ENCODE data around the gene HOTAIR.
A peak's percentile ranks its signal among the peaks of the same experiment; 100 is the strongest.

The HOTAIR gene

DNA sequence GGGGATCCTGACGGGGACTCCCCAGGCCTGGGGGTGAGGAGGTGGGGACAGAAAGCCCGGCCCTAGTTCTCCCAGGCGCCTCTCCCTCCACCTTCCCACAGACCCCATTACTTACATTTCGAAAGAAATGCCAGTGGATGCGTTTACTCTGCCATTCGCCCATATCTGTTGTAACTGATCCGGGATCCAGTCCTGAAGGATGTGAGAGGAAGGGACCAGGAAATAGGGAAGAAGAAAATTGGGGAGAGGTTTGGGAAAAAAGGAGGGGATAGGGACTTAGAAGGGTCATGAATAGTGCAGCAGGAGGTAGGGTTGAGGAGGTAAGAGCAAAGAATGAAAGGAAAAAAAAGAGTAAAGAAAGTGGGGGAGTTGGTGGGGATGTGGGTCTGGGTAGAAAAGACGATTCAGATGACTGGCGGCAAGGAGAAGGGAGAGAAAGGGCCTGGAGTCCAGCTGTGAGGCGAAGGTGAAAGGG lies 18.9 kb downstream of the HOTAIR start:
- DNase-seq: no peak

GRCh38 chr12:53955036-53955775 lies 19.5 kb downstream of the HOTAIR start:
- no peak for DNase-seq

DNA sequence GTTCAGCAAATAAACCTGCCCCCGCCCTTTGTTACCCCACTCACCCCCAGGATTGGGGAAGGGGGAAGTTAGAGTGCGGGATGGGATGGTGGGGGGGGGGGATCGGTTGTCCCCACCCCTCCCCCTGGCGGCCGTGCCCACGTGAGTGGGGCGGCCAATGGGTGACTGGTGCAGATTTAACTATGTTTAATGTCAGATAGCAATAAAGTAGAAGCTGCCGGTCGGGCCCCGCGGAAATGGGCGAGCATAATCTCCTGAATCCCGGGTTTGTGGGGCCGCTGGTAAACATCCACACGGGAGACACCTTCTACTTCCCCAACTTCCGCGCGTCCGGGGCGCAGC lies 20.1 kb downstream of the HOTAIR start, which contains the start of gene HOXC12:
Gene HOXC12 (plus strand): TSS at position 210 of the 342 bp plus-strand sequence. CDS start 27 bp downstream, at position 237.
- DNase-seq: no peak

DNA sequence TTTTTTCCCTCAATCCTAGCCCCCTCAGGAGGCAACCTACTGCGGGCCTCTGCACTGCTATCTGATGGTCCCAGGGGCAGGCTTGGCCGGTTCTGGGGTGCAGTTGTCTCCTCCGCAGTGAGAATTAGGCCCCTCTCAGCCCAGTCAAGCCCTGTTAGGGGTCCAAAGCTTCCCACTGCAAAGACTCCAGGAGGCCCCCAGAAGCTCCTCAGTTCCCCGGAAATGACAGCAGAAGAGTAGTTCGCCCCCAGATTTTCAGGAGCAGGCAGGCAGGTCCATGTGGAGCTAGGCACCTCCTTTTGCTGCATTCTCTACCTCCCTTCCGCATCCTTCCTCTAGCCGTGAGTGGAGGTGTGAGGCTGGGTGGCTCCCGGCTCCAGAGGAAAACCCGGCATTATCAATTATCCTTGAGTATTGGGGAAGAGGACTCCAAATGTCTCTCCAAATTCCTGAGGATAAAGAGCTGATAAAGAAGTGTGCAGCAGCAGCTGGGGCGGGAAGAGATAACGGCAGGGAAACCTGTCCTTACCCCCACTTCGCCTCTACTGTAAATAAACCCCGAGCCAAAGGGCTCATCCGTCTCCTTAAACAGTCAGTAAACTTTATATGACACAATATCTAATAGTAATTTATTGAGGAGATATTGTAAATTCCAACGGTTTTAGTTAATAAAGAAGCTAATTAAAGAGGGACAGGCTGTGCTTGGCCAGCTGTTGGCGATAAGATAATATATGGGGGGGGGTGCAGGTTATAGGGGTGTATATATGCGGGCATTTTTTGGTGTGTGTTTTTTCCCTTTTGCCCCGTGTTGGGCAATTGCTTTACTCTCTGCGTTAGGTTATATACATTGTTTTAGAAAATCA lies 20.7 kb downstream of the HOTAIR start:
- DNase-seq: no peak

DNA sequence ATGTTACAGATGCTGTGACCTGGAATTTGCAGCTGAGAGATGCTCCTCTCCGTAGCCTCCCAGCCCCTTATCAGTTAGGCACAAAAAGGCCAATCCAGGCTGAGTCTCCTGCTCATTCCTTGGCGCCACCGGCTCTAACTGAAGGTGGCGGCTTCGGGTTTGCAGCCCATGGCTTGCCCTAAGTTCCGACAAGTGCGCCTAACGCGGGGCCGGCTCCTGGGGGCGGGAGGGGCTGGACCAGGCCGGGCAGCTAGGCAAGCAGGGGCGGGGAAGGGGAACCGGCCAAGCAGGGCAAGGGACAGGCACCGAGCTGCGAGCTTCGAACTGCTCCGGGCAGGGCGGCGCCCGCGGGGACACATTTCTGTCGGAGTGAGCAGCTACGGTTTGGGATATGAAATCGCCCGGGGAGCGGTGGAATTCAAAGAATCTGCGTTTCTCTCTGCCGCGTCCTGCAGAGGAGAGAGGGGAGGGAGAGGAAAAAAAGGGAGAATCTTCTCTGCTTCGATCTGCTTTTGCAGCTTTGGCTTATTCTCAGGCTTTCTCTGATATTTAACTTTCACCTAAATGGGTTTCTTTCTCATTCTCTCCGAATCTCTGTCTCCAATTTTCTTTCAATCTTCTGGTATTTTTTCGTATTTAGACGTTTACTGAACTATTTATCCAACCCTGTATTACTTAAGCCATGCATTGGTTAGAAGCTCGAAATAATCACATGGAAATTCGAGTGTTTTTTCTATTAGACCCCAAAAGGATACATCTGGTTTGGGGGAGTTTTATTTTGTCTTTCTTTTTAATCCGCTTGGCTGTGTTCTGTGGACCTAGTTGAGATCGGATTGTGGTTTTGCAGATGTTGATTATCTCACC lies 21.7 kb downstream of the HOTAIR start:
- DNase-seq: no peak

DNA sequence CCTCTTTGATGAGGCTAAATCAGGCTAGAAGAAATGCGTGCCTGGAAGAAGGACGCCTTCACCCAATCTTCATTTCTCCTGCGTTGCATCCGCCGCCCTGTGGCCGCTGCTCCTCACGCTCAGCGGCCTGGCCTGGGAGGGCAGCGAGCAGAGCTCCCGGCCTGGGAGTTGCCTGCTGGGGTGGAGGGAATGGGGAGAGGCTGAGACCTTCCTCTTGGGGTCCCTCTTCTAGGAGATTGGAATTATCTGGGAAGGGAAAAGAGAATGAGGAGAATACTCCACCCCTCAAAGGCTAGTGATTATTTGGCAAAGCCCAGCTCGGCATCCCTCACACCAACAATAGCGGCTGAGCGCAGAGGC lies 22.4 kb downstream of the HOTAIR start:
- DNase-seq: no peak

DNA sequence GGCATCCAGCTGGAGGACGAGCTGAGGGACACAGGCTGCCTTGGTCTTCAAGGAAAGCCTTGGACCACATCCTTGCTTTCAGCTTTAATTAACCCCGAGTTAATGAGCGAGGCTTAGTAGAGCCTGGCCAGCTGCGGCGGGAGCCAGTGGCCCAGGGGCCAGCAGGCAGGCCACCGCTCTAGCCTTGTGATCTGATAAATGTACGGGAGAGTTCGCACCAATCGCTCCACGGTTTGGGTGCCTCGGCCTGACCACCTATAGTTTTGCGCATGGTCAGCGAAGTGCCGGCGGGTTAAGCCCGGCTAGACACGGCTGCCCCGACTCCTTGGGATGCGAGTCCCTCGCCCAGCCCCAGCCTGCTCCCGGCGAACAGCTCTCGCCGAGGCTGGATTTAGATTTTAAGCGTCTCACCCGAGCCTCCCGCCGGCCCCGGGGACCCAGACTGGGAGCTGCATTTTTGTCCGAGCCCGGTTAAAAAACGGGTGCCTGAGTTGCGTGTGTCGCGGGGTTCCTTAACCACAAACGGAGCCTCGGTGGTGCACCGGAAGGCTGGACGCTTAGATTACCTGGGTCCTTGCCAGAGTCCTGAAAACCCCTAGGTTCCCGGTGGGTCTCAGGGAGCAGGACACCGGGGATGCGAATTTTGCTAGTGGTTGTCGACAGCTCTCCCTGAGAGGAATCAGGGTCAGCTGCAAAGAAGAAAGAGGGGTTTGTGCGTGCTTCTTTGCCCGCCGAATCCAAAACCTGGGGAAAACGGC lies 23.0 kb downstream of the HOTAIR start:
- no peak for DNase-seq

- DNase-seq: no peak
Observed at GRCh38 chr12:53950789-53951576, 23.8 kb downstream of the HOTAIR start.

- no peak for DNase-seq
Observed at GRCh38 chr12:53950437-53950773, 24.3 kb downstream of the HOTAIR start.

GRCh38 chr12:53949631-53950436 lies 24.9 kb downstream of the HOTAIR start:
- peak; percentile 15 for DNase-seq

GRCh38 chr12:53948650-53949593 lies 25.8 kb downstream of the HOTAIR start:
- no peak for DNase-seq

GRCh38 chr12:53947743-53948142 lies 27.0 kb downstream of the HOTAIR start:
- no peak for DNase-seq

GRCh38 chr12:53944907-53945847 lies 29.6 kb downstream of the HOTAIR start:
- no peak for DNase-seq

DNA sequence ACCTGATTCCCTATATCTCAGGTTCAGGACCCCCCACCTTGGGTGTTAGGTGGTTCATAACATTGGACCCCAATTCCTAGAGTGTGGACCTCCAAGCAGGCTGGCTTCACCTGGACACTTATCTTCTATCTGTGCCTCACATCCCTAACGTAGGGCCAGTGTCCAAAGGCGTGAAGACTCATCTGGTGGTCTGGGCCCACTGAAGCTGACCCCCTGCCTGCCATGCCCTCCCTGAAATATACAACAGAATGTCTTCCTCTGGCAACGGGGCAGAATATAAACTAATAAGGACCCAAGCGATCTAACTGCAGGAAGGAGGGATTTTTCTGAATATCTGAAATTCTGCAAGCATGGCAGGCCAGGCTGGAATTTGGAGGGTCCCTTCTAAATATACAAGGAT lies 30.5 kb downstream of the HOTAIR start:
- no peak for DNase-seq

DNA sequence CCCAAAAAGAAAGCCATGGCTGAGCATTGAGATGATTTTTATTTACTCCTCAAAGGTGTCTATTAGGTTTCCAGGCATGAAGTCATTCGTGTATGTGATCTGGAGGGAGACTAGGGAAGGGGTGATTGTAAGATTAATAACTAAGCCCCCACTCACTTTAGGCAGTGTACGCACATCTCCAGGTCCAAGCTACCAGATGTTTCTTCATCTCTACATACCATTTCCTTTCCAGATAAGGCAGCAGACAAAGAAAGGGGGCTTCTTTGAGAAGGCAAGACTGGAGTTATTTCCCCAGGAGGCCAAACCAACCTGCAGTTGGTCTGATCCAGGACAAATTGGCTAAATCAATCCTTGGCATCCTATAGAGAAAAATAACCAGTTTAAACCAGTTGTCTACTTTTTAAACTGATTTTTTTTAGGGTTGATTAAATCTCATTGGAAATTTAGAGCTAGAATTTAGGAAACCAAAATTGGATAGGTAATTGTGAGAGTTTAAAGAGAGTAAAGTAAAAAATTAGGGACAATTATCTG lies 32.2 kb downstream of the HOTAIR start:
- DNase-seq: no peak

GRCh38 chr12:53941750-53942149 lies 33.0 kb downstream of the HOTAIR start:
- DNase-seq: no peak

GRCh38 chr12:53941187-53941586 lies 33.6 kb downstream of the HOTAIR start:
- no peak for DNase-seq

DNA sequence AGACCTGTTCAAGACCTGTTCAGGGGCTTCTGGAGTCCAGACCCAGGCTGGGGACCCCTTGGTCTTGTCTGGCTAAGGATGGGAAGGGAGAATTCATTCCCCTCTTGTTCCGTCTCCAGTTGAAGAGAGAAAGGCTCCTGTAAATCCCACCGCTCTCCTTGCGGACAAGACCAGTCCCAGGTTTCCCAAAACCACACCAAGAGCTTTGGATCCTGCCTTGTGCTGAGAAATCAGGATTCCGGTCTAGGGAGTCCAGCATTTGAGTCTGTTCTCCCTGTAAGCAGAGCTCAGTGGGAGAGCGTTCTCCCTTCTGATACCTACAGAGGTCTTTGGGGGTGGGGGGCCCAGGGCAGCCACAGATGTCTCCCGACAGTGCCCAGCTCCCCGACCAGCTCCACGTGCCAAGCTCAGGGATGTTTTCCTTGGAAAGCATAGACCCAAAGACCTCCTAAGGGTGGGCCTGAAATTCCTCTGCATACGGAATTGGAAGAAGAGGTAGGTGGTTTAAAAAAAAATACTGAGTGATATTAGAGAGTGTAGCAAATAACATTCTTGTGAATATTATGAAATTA lies 34.2 kb downstream of the HOTAIR start:
- DNase-seq: no peak
